GM21786 (cell line): Measurements from ENCODE around the gene STK38.
"Not testable (repeated sequence)": the region's sequence is repeated elsewhere in the genome, so short reads cannot be mapped to it uniquely, and the experiment has no call there.

Experiments used
- ATAC-seq: cut with Tn5 transposase; IDR thresholded peaks from one replicate; pipeline ENCODE4 v1.9.1; 2021; ENCODE audit not compliant: unreplicated experiment

Gene STK38

DNA sequence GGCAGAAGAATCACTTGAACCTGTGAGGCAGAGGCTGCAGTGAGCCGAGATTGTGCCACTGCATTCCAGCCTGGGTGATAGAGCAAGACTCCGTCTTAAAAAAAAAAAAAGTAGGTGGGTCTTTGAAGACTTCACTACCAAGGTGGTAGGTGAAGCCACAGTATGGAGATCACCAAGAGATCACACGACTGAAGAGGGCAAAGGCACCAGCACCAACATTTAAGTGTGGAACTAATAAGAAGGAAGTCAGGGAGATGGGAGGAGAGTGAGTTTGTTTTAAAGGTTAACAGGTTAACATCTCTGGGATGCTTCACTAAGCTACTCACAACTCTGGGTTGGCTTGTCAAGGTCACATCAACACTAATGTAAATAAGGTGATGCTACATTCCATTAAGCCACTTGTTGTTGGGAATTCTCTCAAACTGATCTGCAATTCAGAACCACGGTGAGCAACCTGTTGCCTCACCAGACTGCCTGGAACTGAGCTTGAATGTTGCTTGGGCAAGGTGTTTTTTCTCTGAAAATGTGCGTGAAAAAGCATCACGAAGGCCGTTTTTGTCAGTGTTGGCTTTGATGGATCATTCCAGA, 55.8 kb downstream of the STK38 start:
- ATAC-seq, result no peak

- ATAC-seq, result no peak
Observed at GRCh38 chr6:36489426-36489825, 57.9 kb downstream of the STK38 start.

GRCh38 chr6:36488221-36488620, 59.1 kb downstream of the STK38 start:
- ATAC-seq, result no peak

GRCh38 chr6:36487698-36488097, 59.6 kb downstream of the STK38 start:
- no peak for ATAC-seq

DNA sequence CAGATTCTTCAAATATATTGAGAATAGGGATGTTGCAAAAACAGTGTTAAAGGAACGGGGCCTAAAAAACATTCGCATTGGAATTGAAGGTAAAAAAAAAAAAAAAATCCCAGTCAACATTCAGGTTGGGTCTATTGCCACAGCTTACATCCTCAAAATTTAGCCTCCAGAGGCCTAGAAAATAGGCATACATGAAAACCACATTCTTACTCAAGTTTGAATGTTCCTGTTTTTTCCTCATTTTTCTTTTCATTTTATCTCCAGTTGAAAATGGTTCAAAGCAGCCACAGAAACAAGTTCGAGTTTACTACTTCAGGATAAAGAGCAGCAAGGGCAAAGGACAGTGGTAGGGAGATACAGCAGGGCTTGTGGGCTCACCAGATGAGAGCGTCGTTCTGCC, 62.5 kb downstream of the STK38 start:
- ATAC-seq, result no peak

DNA sequence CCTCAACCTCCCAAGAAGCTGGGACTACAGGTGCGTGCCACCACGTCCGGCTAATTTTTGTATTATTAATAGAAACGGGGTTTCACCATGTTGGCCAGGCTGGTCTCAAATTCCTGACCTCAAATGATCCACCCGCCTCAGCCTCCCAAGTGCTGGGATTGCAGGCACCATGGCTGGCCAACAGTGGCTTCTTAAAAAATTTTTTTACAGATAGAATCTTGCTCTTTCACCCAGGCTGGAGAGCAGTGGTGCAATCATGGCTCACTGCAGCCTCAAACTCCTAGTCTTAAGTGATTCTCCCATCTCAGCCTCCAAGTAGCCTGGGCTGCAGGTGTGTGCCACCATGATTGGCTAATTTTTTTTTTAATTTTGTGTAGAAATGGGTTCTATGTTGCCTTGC, 64.0 kb downstream of the STK38 start:
- ATAC-seq, result not testable (repeated sequence)

DNA sequence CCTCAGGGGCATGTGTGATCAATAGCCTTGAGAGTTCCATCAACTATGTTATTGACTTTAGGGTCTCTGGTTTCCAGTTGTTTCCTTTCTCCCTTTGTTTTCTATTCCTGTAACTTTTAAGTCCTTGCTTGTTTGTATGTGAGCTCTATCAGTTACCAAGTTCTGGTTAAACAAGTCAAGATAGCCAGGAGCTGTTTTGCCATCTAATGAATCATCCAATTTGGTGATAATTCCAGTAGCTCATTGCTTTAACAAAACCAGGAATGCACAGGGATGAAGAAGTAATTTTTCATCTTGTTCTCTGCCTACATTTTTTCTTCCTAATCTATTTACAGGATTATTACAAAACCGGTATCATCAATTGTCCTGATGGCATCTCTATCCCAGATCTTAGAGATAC, 68.0 kb downstream of the STK38 start:
- no peak for ATAC-seq

- no peak for ATAC-seq
Observed at GRCh38 chr6:36478051-36478526, 69.2 kb downstream of the STK38 start.

GRCh38 chr6:36469946-36470345, 77.3 kb downstream of the STK38 start:
- no peak for ATAC-seq

DNA sequence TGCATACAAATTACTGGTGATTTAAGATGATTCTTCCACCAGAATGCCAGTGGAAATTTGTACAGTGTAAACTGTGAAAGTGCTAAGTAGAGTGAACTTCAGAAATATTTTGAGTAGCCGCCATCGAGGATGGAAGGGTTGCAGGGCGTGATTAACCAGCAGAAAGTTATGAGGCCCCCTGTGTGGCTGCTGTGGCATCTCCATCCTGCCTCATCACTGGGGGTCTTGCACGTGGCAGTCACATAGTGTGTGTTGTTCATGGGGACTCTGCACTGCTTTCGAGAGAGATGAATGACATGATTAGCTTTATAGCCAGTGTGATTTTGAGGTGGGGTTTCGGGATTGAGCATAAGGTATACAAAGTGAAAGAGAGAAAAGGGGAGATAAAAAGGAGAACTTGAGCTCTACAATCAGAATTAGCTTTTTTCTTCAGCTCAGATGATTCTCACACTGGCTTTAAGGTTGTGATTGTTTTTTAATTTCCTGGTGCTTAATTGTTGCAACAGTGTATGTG, 78.1 kb downstream of the STK38 start:
- no peak for ATAC-seq

DNA sequence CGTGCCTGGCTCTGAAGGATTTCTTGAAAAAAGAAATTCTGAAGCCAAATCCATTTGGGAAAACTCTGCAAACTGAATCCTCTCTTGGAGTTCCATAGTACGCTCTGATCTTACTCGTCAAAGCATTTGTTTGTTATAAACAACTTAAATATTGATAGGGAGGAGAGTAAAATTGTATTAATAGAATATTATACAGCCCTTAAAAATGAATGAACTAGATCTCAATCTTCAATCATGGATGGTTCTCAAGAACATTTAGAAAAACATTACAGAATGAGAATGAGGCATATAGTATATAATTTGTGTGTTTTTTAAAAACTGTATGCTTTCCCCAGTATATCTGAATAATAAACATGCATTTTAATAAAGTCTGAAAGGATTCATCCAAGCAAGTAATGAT, 79.7 kb downstream of the STK38 start:
- no peak for ATAC-seq

GRCh38 chr6:36464233-36464632, 83.0 kb downstream of the STK38 start:
- ATAC-seq, result no peak

DNA sequence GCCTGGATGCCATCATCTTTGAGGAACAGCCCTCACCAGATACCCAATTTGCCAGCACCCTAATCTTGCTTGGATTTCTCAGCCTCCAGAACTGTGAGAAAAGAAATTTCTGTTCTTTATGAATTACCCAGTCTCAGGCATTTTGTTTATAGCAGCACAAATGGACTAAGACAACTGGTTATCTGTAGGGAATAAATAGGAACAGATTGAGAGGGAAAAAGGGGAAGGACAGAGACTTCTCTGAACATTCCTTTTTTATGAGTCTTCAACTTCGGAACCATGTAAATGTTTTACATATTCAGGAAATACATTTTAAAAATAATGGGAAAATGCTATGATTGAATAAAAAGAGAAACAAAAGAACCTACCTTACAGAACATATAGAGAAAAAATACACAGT, 83.6 kb downstream of the STK38 start:
- ATAC-seq, result no peak

DNA sequence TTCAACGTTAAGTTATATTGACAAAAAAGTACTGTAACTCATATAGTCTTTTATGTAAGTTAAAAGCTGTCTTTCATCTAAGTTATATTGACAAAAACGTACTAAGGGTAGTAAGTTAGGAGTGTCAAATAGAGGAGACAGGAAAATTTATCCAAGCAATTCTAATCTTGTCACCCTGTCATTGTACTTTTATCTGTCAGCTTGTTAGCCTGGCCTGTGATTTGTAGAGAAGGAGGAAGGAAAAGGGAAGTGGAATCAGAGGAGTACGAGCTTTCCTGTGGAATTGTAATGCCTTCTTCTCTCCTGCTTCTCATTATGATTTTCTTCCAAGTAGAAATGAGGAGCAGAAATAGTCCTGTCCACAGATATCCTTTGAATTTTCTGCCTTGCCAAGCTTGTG, 85.6 kb downstream of the STK38 start:
- ATAC-seq, result no peak

DNA sequence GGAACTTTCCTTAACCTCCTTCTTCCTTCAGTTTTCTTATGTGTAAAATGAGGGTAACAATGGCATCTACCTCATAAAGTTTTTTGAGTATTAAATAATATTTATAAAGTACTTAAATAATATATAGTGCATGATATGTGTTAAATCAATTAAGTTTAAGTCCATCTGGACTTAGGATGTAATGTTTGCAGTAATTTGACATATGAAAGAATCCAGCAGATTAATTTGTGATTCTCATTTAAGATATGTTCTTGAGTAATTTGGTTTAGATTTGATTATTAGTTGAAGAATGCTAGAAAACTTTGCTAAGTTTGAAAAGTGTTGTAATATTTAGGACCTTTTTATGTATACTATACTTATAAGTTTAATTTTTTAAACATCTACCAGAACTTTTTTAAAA, 86.4 kb downstream of the STK38 start:
- no peak for ATAC-seq

GRCh38 chr6:36459501-36459900, 87.8 kb downstream of the STK38 start:
- no peak for ATAC-seq

DNA sequence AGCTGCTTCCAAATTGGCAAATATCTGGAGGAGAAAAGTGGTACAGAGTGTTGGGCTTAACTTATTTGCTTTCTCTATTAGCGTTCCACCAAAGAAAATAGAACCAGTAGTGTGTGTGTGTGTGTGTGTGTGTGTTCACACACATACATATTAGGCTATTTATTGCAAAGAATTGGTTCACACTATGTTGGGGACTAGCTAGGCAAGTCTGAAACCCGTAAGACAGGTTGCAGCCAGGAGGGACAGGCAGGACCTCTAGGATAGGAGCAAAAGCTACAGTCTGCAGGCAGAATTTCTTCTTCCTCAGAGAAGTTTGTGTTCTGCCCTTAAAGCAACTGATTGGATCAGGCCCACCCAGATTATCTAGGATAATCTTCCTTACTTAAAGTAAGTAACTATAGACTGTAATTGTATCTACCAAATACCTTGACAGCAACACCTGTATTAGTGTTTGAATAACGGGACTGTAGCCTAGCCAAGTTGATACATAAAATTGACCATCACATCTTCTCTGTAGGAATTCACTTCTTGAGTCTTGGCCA, 91.7 kb downstream of the STK38 start:
- ATAC-seq, result no peak

- not testable (repeated sequence) for ATAC-seq
Observed at GRCh38 chr6:36452897-36453296, 94.4 kb downstream of the STK38 start.

- ATAC-seq, result not testable (repeated sequence)
Observed at GRCh38 chr6:36449173-36449572, 98.1 kb downstream of the STK38 start.

GRCh38 chr6:36445621-36446020, 101.7 kb downstream of the STK38 start:
- ATAC-seq, result no peak

GRCh38 chr6:36444470-36444869, 102.8 kb downstream of the STK38 start:
- ATAC-seq, result no peak
